Embryonic facial prominence (tissue), 1 donor: ENCODE data around the gene SPATA21.

Experiments
- DNase-seq: peaks from one replicate; pipeline ENCODE4 v3.0.0-alpha.2; 2016; ENCODE audit errors: extremely low spot score

SPATA21 gene

GRCh38 chr1:16451841-16452528, 14.8 kb upstream of the SPATA21 start:
- DNase-seq, result no peak

- no peak for DNase-seq
Observed at GRCh38 chr1:16450863-16451481, 13.7 kb upstream of the SPATA21 start.

DNA sequence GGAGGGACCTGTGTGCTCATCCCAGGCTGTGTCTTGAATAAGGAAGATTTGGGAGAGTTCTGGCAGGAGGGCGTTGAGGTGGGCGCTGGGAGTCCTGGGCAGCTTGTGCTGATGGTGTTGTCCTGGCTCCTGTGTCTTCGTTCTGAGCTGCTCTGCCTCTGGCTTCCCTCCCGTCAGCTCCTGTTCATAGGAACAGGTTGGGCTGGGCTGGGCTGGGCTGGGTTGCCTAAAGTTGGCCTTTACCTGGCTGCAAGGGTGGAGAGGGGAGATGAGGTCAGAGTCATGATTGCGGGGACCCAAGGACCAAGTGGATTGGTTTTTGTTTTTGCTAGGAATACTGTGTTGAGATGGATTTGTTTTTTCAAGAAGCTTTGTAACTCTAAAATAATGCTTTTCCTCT, 12.4 kb upstream of the SPATA21 start:
- no peak for DNase-seq

- no peak for DNase-seq
Observed at GRCh38 chr1:16449065-16449464, 11.8 kb upstream of the SPATA21 start.

DNA sequence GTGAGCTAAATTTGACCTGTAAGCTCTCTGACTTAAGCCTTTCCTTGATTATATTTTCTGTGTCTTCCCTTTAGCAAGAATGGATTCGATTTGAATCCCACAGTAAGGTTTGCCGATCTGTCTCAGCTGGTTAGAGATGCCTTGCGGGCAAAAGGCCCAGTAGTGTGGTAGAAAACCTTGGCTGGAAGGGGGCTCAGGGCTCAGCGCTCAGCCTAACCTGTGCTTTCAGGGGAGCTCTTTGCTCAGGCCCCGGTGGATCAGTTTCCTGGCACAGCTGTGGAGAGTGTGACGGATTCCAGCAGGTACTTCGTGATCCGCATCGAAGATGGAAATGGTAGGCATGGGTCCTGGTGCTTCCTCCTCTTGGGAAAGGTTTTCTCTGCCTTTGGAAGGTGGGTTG, 10.4 kb upstream of the SPATA21 start:
- no peak for DNase-seq

DNA sequence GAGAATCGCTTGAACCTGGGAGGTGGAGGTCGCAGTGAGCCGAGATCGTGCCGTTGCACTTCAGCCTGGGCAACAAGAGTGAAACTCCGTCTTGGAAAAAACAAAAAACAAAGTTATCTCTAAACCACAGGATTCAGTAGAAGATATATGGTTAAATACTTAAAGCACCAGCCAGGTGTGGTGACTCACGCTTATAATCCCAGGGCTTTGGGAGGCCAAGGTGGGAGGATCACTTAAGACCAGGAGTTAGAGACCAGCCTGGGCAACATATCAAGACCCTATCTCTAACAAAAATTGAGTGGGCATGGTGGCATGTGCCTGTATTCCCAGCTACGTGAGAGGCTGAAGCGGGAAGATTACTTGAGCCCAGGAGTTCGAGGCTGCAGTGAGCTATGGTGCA, 8.9 kb upstream of the SPATA21 start:
- no peak for DNase-seq

DNA sequence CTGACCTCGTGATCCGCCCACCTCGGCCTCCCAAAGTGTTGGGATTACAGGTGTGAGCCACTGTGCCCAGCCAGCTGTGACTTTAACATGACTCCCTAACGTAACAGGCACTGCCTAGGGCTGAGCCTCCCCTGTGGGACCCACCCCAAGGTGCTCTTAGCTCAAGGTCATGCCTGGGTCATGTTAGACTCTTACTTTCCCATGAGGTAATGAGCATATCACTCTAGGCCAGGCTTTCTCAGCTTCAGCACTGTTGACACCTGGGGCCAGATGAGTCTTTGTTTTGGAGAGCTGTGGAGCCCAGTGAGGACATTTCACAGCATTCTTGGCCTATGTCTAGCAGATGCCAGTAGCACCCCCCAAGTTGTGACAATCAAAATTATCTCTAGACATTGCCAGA, 7.8 kb upstream of the SPATA21 start:
- DNase-seq, result no peak

GRCh38 chr1:16443975-16444770, 6.9 kb upstream of the SPATA21 start:
- DNase-seq, result no peak

- DNase-seq, result no peak
Observed at GRCh38 chr1:16442941-16443340, 5.7 kb upstream of the SPATA21 start.

- DNase-seq, result no peak
Observed at GRCh38 chr1:16442265-16442664, 5.0 kb upstream of the SPATA21 start.

DNA sequence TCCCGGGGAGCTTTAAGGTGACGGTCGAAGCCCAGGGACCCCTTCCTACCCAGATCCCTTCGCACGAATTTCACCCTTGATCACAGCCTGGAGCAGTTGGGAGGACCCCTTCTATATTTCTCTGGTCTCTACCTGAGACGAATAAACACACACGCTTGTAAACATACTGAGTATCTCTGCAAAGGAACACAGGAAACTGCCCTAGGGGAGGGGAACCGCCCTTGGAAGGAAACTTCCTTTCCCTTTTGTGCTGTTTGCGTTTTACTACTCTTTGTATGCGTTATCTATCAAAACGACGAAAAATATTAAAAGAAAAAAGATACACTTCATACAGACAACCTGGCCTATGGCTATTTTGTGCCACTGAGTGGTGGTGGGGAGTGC, 4.0 kb upstream of the SPATA21 start:
- no peak for DNase-seq

DNA sequence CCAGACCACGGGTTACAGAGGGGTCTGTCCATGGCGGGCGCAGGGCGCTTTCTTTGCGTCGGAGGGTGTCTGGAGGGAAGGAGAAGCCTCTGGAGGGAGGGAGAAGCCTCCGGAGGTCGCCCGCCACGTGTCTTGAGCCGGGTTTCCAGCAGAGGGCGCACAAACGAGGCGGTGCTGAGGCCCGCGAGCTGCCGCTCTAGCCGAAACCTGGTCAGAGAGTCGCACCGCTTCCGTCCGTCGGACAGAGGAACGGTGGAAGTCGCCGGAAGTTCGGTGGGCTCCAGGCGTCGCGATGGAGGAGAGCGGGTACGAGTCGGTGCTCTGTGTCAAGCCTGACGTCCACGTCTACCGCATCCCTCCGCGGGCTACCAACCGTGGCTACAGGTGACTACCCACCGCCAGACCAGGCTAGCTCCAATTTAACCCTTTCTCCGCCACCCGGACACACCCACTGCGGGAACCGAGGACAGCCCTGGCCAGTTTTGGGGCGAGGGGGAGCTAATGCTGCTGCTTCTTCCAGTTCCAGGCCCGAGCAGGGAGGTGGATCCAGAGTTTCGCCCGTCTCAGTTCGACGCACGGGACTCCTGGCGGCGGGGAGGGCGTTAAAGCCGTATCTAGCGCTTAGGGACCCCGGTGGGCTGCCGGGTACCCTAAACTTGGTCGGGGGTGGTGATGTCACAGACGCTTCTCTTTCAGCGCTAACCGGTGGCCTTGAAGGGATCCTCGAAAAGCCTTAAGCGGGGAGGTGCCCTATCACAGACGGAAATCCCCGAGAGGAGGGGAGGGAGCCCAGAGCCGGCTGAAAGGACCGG, 3.5 kb upstream of the SPATA21 start, which contains the start of gene NECAP2:
NECAP2 (plus strand) TSS at position 255 of the 812 bp plus-strand sequence; CDS start at position 293, 38 bp downstream.
- peak; percentile 88 for DNase-seq

DNA sequence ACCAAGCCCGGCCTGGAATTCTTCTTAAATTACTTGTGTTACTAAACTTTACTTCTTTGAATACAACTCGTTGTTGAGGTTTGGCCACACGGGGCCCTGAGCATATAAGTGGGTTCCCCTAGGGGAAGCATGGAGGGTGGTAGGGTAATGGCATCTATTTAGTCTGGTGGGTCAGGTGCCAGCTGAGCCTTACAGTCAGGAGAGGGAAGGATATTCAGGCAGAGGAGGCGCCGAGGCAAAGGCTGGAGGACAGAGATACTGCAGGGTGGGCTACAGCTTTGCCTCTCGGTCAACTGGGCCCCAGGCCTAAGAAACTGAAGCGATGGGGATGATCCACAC, 2.9 kb upstream of the SPATA21 start:
- no peak for DNase-seq

- DNase-seq, result no peak
Observed at GRCh38 chr1:16438924-16439323, 1.7 kb upstream of the SPATA21 start.

GRCh38 chr1:16438516-16438915, 1.3 kb upstream of the SPATA21 start:
- no peak for DNase-seq

DNA sequence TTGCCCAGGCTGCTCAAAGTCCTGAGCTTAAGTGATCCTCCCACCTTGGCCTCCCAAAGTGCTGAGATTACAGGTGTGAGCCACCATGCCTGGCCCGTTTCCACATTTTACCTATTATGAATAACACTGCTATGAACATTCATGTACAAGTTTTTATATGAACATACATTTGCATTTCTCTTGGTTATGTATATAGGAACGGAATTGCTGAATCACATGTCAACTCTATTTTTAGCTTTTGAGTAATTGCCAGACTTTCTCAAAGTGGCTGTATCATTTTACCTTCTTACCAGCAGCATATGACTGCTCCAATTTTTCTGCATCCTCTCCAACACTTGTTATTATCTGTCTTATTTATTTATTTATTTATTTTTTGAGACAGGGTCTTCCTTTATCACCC, 2.7 kb downstream of the SPATA21 start:
- no peak for DNase-seq

DNA sequence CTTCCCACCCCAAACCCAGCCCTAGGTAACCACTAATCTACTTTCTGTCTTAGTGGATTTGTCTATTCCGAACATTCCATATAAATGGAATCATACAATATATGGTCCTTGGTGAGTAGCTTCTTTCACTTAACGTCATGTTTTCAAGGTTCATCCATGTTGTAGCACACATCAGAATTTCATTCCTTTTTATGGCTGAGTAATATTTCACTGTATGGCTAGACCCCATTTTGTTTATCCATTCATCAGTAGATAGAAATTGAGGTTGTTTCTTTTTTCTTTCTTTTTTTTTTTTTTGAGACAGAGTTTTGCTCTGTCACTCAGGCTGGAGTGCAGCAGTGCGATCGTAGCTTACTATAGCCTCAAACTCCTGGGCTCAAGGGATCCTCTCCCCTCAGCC, 3.2 kb downstream of the SPATA21 start:
- DNase-seq, result no peak

GRCh38 chr1:16433030-16433429, 4.2 kb downstream of the SPATA21 start:
- no peak for DNase-seq

DNA sequence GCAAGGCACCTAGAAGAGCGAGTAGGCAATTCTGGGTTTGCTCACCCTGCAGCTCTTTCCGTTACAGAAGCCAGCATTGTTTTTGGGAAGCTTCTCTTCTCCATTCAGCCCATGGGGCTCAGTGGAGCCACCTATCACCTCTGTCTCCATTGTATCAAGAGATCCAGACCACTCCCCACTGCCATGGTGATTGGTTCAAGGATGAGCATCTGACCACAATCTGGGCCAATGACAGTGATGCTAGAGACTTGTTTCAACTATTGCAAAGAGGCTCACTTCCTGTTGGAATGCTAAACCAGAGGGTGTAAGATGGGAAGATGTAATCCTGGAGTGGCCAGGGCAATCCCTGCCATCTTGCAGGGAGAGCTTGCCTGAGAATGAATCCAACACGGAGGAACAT, 6.6 kb downstream of the SPATA21 start:
- no peak for DNase-seq

- DNase-seq, result no peak
Observed at GRCh38 chr1:16425125-16426025, 11.8 kb downstream of the SPATA21 start.

- no peak for DNase-seq
Observed at GRCh38 chr1:16422041-16422440, 15.2 kb downstream of the SPATA21 start.
